Measurements from ENCODE around the gene SYVN1. TPM values are rescaled to one million over a fixed set of nuclear protein-coding genes. Genes with fewer than 3 reads are reported as not detected.
A peak's percentile ranks its signal among the peaks of the same experiment; 100 is the strongest.
"Not testable (repeated sequence)": the region's sequence is repeated elsewhere in the genome, so short reads cannot be mapped to it uniquely, and the experiment has no call there.

Gene SYVN1
- 29.9 TPM for total RNA-seq
- long read RNA-seq, transcript SYVN1-203 (16 exons, 3,052 nt): major isoform, 9 of 22 reads
- long read RNA-seq, partial matches to known transcripts: 10 of 22 reads
- long read RNA-seq, other reads (novel, unspliced or antisense): 1 of 22 reads

DNA sequence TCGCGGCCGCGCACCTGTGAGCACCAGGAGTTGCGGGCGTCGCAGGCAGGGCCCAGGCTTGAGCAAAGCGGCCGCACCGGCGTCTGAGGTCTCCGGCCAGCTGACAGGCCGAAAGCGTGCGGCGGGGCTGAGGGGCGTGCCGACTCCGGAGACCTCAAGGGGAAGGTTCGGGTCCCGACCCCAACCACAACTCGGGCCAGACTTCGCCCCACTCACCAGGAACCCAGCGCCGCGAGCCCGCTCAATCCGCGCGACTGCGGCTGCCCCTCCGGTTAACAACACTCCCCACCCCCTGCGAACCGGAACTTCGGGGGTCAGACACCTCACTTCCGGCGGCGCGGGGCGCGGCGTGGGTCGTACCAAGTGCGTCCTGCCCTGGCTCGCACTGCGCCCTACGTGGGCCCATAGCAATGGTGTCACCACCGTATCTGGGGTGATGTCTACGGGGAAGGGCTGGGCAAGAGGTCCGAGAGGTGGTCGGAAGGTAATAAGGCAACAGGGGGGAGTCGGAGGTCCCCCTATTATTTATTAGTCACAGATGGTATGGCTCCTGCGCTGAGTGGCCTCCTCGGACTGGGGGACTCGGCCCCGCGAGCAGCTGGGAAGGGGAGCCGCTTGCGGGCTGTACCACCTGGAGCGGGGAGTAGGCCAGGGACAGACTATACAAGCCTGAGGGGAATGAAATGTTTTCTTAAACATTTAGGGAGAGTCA lies at the start of gene SYVN1:
Gene SYVN1, minus strand, starts transcription at position 280 of the 712 bp plus-strand sequence. CDS start 918 bp downstream, outside the sequence.
- ATAC-seq (ENCODE audit: poor library complexity): peak; percentile 94
- DNase-seq: peak; percentile 94
- intact Hi-C loops (cut with DNase I): no loop called here

DNA sequence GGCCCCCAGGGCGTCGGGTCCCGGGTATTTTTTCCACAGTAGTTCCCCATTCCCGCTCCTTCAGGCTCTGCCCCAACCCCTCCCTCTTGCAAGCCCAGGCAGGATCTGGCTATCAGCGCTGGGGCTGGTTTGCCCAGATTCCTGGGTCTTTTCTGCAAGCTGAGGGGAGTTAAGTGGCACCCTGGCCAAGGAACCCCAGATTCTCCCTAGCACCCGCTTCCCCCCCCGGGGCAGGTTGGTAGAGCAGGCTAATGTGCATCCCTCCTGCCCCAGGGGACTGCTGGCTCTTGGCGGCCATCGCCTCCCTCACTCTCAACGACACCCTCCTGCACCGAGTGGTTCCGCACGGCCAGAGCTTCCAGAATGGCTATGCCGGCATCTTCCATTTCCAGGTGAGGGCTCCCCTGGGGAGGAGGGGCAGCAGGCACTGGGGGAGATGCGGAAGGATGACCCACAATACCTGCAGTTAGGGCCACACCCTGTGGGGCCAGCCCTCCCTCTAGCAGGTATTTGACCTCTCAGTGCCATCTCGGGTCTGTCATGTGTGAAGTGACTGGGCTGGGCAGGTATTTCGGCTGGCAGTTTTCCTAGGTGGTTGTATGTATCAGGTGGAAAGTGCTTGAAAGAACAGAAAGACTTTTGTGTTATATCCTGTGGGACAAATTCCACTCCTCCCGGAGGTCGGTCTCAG lies 49.0 kb upstream of the SYVN1 start:
- intact Hi-C loops (cut with DNase I): no loop called here
- DNase-seq: no peak
- ATAC-seq (ENCODE audit: poor library complexity): no peak

DNA sequence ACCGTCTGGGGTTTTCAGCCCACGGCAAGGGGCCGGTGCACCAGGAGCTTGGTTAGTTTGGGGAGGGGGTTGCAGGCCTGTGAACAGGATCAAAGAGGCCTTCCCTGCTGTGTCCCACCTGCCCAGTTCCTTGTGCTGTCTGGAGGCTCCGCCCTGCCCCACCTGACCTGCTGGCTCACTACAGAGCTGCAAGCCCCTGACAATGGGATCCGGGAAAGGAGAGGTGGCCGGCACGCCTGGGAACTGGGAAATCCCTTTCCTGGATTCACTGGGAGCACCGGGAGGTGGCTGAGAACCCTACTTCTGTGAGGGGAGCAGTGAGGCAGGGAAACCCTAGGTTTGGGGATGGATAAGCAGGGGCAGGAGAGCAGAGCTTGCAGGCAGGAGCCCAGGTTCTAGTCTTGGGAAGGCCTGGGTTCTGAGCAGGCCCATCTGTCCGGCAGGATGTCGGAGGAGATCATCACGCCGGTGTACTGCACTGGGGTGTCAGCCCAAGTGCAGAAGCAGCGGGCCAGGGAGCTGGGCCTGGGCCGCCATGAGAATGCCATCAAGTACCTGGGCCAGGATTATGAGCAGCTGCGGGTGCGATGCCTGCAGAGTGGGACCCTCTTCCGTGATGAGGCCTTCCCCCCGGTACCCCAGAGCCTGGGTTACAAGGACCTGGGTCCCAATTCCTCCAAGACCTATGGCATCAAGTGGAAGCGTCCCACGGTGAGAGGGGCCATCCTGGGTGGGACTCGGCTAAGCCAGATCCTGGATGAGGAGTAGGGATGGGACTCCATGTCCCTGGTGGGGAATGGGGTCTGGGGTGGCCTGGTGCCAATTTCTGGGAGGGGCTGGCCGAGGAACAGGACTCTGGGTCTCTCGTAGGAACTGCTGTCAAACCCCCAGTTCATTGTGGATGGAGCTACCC lies 48.2 kb upstream of the SYVN1 start:
- ATAC-seq (ENCODE audit: poor library complexity) (peak; percentile 37), DNase-seq (no peak)
- intact Hi-C loops (cut with DNase I): no loop called here

DNA sequence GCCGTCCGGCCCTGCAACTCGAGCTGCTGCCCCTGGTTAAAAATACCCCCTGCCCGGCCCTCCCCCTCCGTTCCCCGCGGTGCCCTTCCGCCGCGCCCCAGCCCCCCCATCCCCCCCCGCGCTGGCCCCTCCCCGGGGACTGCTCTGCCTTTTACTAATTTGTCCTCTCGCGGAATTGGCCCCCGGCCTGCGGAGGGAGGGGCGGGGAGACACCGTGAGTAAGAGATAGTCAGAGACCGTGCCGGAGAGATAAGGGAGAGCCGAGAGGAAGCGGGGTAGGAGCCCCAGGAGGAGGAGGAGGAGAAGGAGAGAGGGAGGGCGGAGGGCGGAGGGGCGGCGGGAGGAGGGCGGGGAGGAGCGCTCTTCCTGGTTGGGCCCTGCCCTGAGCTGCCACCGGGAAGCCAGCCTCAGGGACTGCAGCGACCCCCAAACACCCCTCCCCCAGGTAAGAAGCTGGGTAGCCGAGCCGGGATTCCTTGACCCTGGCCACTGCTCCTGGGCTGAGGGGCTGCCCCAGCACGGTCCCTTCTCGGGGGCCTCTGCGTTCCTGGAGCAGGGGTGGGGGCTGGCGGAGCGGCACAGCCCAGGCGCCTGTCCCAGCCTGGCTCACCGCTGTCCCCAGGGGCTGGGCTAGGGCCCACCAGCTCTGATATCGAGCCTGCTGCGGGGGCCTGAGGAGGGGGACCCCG lies 47.4 kb upstream of the SYVN1 start, which contains the start of gene CAPN1:
Gene CAPN1, plus strand, starts transcription at position 360 of the 689 bp plus-strand sequence. CDS start 774 bp downstream, outside the sequence.
- ATAC-seq (ENCODE audit: poor library complexity): peak; percentile 83
- intact Hi-C loops (cut with DNase I): no loop called here
- peak; percentile 92 for DNase-seq

DNA sequence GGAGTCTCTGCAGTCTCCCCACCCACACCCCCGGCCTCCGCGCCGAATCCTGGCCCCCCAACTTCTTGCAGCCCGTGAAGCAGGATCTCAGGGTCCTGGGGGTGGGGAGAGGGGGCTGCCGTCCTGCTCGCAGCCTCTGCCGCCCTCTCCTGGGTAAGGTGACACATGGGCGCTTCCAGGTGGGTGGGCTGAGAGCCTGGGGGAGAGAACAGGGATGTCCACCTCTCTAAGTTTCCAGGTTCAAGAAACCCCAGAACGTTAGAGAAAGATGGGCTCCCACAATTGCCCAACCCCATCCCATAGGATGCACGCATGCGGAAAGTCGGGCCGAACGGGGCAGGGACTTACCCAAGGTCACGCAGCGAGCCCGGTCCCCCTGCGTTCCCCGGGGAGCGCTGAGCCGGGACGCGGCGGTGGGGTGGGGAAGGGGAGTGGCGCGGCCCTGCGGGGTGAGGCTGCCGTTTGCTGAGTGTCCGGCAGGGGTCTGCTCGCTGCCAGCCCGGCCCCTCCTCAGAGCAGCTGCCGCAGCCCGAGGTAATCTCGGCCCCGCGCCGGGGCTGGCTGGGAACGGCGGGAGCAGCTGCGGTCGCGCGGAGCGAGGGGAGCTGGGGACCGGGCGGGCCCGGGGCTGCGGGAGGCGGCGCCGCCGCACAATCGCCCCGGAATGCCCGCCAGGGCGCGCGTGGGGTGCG lies 46.7 kb upstream of the SYVN1 start:
- ATAC-seq (ENCODE audit: poor library complexity): peak; percentile 64
- DNase-seq: peak; percentile 77
- intact Hi-C loops (cut with DNase I): no loop called here

DNA sequence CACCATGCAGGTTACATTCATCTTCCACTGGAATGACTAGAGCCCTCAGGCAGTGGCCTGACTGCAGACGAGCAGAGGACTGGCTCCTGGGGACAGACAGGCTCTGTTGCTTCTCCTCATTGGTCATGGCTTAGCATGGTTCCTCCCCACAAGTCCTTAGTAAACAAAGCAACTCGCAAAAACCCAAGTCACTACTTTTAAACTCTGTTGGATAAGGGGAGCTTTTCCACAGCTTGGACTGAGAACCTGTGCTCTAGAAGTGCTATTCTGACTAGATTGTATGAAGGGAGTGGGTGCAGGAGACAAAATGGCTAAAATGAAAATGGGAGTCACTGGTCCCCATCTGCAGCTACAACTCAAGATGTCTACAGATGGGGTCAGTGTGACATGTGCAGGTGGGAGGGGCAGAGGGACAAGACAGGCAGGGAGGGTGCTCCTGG lies 40.3 kb upstream of the SYVN1 start:
- intact Hi-C loops (cut with DNase I); ATAC-seq (ENCODE audit: poor library complexity); DNase-seq: not testable (repeated sequence)

DNA sequence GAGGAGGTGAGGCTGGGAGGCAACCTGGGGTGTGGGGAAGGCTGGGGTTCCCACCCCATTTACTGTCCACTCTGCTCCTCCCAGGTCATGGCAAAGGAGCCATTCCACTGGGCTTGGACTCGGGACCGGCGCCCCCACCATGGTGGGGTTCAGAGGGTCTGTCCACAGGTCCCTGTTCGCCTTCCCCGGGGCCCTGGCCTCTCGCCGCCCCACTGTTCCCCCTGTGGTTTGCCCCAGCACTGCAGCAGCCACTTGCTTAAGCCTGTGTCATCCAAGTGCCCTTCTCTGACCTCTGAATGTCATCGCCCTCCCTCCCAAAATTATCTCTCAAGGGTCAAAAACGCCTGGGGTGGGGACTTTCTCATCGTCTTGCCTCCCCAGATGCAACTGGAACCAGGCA lies 38.3 kb upstream of the SYVN1 start:
- DNase-seq (no peak), ATAC-seq (ENCODE audit: poor library complexity) (peak; percentile 39)
- intact Hi-C loops (cut with DNase I): no loop called here

DNA sequence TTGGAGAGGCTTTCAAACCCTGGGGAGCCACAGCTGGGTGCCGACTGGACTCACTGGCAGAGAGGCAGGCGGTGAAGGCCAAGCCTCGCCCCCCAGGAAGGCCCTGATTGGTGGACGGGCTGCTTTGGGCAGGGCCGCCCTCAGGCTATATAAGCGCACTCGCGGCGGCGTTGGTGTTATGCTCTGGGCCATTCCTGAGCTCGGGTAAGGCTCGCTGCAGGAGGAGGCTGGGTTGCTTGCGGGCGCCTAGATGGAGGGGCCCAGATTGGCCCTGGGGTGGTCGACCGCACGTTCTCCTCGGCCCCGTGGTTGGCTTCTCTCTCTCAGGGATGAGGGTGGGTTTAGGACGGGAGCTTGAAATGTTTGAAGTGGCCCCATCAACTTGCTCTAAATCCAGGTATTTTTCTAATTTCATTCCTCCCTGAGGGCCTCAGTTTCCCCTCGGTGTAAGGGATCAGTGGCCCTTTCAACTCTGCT lies 35.8 kb upstream of the SYVN1 start, which contains the start of gene SPDYC:
Gene SPDYC, plus strand, starts transcription at position 176 of the 477 bp plus-strand sequence. CDS start 1,125 bp downstream, outside the sequence.
- DNase-seq (no peak), ATAC-seq (ENCODE audit: poor library complexity) (no peak)
- intact Hi-C loops (cut with DNase I): no loop called here

DNA sequence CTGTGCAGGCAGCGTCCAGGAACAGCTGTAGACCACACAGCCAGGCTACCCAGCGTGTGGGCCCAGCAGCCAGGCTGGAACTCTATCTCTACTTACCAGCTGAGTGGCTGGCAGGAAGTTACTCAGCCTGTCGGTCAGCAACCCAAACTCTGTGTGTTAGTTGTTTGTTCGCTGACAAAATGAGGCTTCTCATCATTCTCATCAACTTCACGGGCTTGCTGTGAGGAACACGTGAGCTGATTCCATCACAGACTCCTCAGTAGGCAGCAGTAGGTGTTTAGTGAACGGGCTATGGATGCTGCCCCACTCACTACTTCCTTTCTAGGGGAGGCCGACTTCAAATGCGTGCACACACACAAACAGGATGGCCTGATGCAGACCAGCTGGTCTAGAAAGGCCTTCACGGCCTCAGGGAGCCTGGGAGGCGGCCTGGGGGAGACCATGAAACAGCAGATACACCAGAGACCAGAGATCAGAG lies 34.9 kb upstream of the SYVN1 start:
- intact Hi-C loops (cut with DNase I): no loop called here
- no peak for ATAC-seq (ENCODE audit: poor library complexity)
- no peak for DNase-seq

DNA sequence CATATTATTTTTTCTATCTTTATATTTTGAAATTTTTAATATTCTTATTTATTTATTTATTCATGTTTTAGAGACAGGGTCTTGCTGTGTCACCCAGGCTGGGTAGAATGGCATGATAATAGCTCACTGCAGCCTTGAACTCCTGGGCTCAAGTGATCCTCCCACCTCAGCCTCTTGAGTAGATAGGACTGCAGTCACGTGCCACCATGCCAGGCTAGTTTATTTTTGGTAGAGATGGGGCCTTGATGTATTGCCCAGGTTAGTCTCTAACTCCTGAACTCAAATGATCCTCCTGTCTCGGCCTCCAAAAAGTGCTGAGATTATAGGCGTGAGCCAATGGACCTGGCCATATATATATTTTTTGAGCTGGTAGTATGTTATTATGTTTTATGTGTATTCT lies 33.3 kb upstream of the SYVN1 start:
- intact Hi-C loops (cut with DNase I): no loop called here
- DNase-seq: no peak
- no peak for ATAC-seq (ENCODE audit: poor library complexity)

DNA sequence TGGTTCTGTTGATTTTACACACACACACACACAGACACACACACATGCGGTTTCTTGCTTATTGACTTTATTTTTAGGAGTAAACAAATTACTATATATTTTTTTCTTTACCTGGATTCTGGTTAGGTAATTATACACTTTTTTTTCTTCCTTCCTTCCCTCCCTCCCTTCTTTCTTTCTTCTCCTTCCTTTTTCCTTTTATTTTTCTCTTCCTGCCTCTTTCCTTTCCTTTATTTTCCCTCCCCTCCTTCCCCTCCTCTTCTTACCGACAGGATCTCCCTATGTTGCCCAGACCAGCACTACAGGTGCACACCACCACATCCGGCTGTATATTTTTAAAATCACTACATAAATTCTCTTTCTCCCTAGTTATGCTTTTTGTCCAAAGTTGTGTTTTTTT lies 32.6 kb upstream of the SYVN1 start:
- no peak for ATAC-seq (ENCODE audit: poor library complexity)
- intact Hi-C loops (cut with DNase I): no loop called here

DNA sequence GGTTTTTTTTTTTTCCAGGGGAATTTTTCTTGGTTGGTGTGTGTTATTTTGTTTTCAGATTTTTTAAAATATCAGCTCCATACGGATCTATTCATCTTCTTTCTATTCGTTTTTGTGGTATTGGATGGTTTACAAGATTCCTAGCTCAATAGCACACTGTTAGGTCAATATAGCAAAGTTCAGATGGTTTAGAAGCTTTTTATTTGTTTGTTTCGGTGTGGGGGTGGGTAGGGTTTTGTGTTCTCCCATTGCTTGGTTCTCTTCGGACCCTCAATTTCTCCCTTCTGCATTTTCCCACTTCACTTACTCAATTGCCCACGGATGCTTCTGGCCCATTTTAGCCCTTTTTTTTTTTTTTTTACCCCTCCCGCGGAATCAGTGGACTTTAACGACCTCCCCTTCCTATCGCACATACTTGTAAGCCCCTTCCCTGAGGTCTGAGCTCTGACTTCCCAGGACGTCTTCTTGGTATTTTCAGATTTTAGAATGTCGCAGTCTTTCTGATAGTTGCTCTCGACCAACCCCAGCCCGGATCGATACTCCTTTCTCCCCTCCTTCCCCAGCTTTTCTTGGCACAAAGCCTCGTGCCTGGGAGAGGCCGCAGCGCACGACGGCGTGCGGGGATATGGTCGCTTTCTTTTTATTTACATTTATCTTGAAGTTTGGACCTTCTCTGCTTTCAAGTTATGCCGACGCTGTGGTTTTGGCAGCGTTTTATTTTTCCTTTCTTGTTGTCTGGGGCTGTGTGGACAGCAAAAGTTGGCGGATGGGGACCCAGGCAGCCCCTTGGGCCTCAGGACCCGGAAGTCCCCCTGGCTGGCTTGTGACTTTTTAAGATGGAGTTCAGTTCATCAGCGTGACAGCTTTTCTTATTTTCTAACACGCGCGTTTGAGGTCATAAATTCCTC lies 31.3 kb upstream of the SYVN1 start:
- DNase-seq (no peak), ATAC-seq (ENCODE audit: poor library complexity) (no peak)
- intact Hi-C loops (cut with DNase I): no loop called here

More for the DNA sequence above, 32.6 kb upstream of the SYVN1 start:
- DNase-seq: no peak

DNA sequence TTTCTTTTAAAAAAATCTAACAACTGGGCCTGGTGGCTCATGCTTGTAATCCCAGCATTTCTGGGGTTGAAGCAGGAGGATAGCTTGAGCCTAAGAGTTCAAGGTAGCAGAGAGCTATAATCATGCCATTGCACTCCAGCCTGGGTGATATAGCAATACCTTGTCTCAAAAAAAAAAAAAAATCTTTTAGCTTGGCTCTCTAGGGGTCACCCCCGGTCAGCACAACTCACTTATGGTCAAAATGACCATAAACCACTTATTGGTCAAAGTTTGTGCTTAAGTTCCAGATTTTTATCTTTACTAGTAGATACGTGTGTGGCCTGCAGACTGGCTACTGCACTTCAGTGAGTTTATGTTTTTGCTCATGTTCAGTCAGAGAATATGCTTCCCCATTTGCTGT lies 29.4 kb upstream of the SYVN1 start:
- ATAC-seq (ENCODE audit: poor library complexity) (no peak), DNase-seq (no peak)
- intact Hi-C loops (cut with DNase I): no loop called here

DNA sequence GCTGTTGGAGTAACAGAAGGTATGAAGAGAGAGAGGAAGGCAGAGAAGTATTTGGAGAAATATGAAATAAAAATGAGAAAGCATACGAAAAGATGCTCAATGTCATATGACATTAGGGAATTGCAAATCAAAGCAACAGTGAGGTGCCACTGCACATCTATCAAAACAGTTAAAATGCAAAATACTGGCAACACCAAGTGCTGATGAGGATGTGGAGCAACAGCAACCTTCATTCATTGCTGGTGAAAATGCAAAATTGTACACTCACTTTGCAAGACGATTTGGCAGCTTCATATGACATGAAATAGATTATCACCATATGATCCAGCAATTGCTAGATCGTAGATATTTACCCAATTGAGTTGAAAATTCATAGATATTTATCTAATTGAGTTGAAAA lies 26.3 kb upstream of the SYVN1 start:
- ATAC-seq (ENCODE audit: poor library complexity) (no peak), DNase-seq (no peak)
- intact Hi-C loops (cut with DNase I): no loop called here

DNA sequence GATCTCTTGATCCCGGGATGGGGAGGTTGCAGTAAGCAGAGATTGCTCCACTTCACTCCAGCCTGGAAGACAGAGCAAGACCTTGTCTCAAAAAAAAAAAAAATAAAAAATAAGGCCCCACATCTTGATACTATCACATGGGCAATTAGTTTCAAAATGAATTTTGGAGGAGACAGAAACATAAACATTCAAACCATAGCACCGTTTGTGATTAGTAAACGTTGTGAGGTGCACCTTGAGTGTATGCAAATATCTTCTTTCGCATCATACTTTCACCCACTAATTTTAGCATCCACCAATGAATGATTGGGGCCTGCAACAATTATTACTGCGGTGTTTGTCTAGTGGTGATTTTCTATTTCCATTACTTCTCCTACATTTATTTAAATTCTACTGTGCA lies 24.7 kb upstream of the SYVN1 start:
- DNase-seq (no peak), ATAC-seq (ENCODE audit: poor library complexity) (no peak)
- intact Hi-C loops (cut with DNase I): no loop called here

DNA sequence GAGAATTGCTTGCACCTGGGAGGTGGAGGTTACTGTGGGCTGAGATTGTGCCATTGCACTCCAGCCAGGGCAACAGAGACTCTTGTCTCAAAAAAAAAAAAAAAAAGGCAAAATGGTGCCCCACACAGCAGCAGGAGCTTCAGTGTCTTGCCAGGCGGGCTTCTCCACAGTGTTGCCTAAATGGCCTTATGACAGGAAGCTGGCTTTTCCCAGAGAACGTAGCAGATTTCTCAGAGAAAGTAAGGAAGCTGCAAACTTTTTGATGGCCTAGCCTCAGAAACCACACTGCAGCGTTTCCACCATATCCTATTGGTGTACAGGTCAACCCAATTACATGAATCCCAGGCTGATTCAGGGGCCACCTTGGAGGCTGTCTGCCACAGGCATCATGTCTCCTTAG lies 23.0 kb upstream of the SYVN1 start:
- ATAC-seq (ENCODE audit: poor library complexity) (no peak), DNase-seq (no peak)
- intact Hi-C loops (cut with DNase I): no loop called here

Data from Right ventricle myocardium superior (tissue), 1 donor.